ENCODE data around the gene CARHSP1.
"Not testable (repeated sequence)": the region's sequence is repeated elsewhere in the genome, so short reads cannot be mapped to it uniquely, and the experiment has no call there.

Gene CARHSP1

DNA sequence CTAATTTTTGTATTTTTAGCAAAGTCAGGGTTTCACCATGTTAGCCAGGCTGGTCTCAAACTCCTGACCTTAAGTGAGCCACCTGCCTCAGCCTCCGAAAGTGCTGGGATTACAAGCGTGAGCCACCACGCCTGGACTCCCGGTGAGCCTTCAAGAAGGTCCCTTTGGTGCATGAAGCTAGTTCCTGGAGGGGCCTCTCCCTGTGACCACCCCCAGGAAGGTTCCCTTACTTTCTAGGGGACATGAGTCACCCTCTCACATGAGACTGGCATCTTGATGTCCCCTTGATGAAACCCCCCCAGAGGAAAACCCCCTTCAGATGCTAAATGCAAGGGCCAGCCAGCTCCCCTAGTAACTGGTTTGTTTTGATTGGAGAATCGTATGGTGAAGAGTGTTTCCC, 12.8 kb downstream of the CARHSP1 start:
- in situ Hi-C loops (cut with HindIII; ENCODE audit: low sequenced_read_pairs): no loop called here

DNA sequence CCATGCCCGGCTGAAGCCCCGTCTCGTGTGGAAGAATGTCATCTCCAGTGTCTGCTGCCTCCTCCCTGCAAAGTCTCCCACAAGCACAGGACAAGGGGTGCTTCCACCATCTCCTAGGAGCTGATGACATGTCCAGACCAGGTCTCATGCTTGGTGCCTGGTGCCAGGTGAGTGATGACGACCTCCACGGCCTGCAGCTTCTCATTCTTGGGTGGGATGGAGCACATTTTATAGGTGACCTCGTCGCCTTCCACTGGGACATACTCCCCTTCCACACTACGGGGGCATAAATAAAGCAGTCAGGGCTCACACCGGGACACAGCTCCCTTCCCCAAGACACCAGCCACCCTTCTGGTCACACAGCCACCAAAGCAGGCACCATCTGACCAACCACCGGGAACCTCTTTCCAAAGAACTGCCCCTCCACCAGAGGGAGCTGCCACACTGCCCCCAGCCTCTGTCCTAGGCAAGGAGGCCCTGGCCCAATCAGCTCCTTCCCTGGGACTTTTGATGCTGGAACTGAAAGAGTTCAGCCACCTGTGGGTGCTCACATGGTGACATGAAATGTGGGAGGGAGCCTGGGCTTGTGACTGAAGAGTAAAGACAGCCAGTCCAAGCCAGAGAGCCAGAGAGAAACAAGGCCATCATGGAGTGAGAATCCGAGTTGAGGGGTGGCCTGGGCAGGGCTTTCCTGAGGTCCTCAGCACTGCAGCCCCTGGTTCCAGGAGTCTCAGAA, 13.6 kb downstream of the CARHSP1 start:
- in situ Hi-C loops (cut with HindIII; ENCODE audit: low sequenced_read_pairs): no loop called here

DNA sequence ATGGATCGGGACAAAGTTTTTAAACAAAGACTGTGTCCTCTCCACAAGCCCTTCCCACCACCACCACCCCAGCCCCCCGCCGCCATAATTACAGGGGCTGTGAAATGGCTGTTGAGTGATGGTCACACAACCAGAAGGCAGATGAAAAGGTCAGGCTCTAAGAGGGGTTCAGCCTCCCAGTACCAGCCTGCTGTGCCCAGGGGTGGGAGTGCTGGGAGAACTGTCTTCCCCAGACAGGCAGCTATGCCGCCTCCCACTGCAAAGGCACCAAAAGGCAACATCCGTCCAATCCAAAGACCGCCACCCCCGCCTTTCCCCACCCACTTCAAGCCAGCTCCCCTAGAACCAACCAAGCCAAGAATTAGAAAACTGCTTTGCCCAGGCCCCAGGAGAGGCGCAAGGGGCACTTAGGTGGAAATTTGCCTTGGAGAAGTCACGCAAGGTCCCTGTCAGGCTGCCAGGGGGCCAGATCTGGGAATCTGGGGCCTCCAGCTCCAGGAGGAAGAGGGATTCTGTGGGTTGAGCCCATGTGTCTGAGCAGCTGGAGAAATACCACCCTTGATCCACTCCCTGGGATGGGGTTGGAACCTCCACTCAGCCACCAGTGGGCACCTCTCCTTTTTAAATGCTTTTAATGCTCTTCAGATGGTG, 14.4 kb downstream of the CARHSP1 start:
- in situ Hi-C loops (cut with HindIII; ENCODE audit: low sequenced_read_pairs): no loop called here

DNA sequence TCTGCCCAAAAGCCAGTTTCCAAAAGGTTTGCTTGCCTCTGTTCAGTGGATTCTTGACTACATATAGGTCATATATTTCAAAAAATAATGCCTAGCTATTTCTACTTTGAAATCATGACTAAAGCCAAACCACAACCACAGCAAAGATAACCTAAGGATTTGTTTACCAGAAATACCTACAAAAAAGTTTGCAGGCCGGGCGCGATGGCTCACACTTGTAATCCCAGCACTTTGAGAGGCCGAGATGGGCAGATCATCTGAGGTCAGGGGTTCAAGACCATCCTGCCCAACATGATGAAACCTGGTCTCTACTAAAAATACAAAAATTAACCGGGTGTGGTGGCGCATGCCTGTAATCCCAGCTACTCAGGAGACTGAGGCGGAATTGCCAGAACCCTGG, 15.2 kb downstream of the CARHSP1 start:
- in situ Hi-C loops (cut with HindIII; ENCODE audit: low sequenced_read_pairs): no loop called here

DNA sequence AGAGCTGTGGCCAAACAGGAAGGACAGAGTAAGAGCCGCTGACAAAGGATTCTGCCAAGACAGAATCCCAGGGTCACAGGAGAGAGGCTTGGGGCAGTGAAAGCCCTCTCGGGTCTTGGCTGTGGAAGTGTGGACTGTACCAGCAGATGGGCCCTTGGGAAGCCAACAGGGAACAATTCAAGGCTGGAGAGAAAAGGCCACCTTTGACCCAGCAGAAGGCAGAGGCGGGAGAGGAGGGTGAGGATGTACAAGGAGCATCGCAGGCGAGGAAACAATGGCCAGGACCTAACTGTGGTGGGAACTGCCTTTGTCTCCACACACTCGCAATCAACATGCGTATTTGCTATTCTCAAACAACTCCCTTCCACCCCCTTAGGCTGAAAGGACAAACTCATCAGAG, 15.7 kb downstream of the CARHSP1 start:
- in situ Hi-C loops (cut with HindIII; ENCODE audit: low sequenced_read_pairs): no loop called here

DNA sequence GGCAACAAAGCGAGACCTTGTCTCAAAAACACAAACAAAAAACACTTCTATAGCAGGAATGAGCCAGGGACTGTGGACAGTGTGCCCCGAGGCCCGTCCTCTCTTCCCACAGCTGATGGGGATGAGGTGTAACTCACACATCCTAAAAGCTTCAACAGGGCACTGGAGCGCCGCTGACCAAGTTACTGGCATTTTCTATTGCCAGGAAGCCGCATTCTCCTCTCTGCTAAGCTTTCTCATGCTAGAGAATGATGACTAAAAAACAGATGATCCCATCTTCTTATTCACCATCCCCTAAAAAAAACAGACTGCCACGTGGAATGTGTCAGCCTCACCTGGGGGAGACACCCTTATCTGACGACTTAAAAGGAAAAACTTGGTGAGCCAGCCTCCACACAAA, 16.3 kb downstream of the CARHSP1 start:
- in situ Hi-C loops (cut with HindIII; ENCODE audit: low sequenced_read_pairs): no loop called here

DNA sequence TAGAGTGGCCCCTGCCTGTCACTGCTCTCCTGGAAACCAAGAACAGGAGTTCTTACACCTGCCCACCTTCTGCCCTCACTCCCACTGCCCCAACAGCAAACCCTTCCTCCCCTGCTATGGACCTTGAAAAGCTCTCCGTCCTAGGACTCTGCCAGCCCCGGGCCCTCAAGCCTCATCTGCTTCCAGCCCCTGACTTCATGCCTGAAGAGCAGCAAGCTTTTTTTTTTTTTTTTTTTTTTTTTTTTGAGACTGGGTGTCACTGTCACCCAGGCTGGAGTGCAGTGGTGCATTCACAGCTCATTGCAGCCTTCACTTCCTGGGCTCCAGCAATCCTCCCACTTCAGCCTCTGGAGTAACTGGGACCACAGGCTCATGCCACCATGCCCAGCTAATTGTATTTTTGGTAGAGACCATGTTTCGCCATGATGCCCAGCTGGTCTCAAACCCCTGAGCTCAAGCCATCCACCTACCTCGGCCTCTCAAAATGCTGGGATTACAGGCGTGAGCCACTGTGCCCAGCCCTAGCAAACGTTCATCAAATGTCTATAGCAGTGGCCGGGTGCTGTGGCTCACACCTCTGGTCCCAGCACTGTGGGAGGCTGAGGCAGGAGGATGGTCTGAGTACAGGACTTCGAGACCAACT, 16.9 kb downstream of the CARHSP1 start:
- in situ Hi-C loops (cut with HindIII; ENCODE audit: low sequenced_read_pairs): no loop called here

DNA sequence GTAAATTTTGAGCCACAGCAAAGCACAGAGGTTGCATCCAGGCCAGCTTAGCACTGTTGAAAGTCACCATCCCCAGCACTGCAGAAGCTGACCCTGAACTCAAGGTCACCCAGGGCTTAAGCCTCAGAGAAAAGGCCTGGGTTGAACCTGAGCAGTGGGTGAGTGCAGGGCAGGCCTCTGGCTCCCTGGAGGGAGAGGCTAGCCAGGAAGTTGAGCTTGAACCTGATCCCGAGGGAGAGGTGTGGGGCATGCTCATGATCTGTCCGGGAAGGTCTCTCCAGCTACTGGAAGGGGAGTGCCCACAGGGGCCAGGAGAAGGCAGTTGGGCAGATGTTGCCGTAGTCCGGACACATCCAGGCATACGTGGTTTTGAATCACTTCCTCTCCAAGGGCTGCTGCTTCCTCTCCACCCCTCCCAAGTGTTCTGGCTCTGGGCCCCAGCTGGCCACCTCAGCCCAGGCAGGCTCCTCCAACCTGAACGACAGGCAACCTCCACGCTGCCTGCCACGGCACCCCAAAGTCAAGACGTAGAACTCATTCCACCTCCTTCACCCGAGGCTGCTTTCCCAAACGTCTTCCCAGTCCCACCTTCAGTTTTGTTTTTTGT, 18.4 kb downstream of the CARHSP1 start:
- in situ Hi-C loops (cut with HindIII; ENCODE audit: low sequenced_read_pairs): no loop called here

DNA sequence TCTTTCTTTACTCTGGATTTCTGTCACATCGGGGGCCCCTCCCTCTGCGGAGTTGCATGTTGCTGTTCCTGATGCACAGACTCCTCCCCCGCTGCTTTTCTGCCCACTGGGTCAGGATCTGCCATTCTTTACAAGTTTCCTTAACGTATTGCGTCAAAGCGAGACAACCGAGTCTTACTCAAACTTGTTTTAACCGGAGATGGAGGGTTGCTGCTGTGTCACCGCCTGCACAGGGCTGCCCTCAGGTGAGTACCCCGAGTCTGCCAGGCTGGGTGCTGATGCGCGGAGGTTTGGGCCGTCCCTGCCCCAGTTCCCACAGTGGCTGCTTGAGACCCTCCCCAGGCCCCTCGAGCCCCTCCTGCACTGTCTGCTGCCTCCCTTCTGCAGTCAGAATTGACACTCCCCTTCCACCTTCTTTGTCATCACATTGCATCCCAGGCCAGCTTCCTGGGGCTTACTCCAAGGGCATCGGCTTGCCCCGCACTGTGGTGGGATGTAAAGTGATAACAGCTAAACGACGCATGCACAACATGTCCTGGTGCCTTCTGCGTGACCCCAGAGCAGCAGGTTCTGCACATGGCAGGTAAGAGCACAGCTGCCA, 19.3 kb downstream of the CARHSP1 start:
- in situ Hi-C loops (cut with HindIII; ENCODE audit: low sequenced_read_pairs): no loop called here

DNA sequence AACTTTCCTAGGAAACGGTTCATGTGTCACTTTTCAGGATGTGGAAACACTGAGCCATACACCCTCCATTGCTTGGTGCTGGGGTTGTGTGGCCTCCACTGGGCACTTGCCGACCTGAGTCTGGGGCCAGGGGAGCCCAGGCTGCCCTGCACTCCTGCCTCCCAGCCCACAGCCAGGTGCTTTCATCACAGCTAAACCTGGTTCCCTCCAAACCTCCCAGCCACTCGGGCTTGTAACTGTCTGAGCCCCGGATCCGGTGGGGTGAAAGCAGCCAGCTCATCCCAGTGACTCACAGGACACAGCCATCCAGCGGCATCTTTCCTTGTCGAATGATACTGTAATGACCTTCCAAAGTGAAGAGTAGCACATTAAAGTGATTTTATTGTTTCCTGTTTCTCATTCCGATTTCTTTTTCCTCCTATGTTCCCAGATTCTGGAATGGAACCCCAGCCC, 19.8 kb downstream of the CARHSP1 start:
- in situ Hi-C loops (cut with HindIII; ENCODE audit: low sequenced_read_pairs): no loop called here

DNA sequence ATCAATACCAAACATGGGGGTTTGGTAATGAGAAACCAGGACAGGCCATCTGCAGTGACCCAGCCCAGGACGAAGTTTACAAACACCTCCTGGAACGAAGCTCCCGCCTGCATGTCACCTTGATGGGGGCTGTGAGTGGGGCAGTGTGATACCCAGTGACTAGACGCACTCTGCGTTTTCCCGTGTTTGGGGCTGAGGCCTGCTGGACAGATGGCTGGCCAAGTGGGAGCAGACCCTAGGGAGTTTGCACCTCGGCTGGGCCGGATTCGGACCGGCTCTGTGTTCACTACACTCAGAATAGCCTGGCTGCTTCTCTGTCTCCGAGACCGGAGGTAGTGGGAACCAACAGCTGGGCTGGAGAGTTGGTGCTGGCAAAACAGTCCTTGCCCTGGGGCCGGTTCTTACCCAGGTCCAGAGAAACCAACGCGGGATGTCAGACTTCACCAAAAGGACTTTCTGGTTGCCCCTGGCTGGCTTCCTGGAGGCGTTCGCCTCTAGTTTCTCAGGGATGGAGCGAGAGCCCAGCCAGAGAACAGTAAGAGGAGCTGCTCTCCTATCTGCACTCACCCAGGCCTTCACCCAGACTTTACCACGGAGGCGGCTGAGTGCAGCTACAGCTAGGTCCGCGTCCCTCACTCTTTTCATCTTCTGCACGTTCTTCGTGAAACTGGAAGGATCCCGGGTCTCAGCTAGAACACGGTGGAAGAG, 20.4 kb downstream of the CARHSP1 start:
- in situ Hi-C loops (cut with HindIII; ENCODE audit: low sequenced_read_pairs): no loop called here

DNA sequence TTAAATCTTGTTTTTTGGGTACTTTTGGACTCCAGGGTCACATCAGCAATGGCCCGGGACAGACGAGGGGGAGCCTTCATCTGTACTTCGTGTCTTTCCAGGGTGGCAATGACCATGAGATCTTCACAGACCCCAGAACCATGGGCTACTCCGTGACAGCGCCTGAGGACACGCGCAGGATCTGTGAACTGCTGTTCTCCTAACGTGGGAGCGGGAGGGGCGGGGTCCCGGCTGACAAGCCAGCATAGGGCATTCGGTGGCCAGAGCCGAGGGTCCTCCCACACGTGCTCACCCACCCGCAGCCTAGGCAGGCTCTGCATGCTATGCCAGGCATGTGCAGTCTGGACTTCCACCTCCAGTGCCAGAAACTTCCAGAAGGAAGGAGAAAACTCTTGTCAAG, 21.2 kb downstream of the CARHSP1 start:
- in situ Hi-C loops (cut with HindIII; ENCODE audit: low sequenced_read_pairs): no loop called here

DNA sequence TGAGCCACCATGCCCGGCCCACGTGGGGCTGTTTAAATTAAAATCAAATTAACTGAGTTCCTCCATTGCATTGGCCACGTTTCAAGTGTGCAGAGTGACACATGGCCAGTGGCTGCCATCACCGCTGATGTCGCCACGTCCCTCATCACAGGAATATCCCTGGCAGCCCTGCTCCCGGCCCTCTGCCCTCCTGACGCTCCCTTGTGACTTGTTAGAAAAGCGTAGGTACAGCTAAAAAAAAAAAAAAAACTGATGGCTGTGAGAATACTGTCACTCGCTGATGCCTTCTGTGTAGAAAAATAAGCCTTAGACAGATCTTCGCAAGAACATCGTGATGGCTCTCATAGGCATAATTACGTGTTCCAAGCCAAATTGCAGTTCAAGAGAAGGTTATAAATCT, 21.7 kb downstream of the CARHSP1 start:
- in situ Hi-C loops (cut with HindIII; ENCODE audit: low sequenced_read_pairs): no loop called here

DNA sequence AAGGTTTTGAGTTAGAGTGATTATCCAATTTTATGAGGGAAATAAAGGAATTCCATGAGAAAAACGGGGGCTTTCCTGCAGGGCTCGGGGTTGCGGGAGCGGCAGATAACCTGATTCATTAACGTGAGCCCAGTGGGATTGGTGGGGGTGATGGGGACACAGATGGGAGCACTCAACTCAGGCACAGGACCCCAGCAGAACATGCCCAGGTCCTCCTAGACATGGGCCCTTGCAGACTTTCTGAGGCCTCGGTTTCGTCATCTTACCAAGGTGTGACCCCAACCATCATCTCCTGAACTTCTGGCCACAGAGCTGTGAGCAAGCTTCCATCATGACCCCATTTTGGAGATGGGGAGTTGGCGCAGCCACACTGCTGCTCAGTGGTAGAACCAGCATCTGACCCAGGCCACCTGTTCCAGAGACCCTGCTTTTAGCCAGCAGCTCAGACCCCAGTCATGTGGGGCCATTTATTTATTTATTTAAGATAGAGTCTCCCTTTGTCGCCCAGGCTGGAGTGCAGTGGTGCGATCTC, 22.3 kb downstream of the CARHSP1 start:
- in situ Hi-C loops (cut with HindIII; ENCODE audit: low sequenced_read_pairs): no loop called here

DNA sequence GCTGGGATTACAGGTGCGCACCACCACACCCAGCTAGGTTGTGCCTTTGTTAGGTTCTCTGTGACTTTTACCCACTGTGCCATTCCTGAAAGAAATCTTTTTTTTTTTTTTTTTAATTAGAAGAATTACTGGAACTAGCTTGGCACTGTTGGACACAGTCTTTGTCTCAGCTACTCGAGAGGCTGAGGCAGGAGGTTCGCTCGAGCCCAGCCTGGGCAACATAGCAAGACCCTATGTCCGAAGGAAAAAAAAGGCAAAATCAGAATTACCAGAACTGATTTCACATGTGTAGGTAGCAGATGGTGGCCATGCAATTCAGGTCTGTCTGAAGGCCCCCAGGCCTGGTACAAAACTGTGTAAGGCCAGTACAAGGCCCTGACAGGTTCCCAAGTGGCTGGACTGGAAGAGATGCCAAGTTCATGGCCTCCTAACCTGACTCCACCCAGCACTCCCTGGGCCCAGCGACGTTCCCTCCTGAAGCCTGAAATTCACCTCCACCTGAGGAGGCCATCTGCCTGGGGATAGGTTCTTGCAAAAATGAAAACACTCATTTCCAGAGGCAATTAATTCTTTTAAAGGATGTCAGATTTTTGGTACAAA, 23.0 kb downstream of the CARHSP1 start:
- in situ Hi-C loops (cut with HindIII; ENCODE audit: low sequenced_read_pairs): no loop called here

DNA sequence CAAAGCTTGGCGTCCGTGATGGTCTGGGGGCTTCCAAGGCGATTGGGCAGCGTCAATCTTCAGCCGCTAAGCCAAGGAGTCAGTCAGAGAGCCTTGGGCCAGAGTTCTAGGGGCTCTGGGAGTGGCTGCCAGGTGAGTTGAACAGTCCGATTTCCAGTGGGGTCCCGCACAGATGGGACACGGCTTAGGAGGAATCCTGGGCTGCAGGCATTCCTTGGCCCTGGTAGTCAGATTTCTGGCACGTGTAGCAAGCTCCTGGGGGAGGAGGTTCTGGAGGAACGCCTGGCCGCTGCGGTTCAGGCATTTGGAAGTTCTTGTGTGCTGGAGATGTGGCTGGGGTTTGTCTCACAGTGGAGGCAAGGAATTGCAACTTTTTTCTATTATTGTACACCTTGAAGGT, 25.5 kb downstream of the CARHSP1 start:
- in situ Hi-C loops (cut with HindIII; ENCODE audit: low sequenced_read_pairs): not testable (repeated sequence)

DNA sequence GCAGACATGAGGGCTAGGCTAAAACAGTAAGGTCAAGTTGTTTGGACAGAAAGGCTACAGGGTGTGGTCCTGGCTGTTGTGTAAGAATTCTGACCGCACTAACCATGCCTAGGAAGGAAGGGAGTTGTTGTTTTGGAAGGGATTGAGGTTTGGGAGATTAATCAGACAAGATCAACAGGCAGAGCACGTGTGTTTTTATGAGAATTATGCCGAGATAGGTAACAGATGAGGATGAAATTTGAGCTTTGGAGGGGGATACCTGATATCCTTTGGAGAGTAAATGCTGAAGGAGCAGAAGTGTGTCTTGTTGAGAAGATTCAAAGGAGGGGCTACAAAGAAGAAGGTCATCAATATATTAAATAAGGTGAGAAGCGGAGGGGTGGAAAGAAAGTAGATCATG, 26.8 kb downstream of the CARHSP1 start:
- in situ Hi-C loops (cut with HindIII; ENCODE audit: low sequenced_read_pairs): not testable (repeated sequence)

DNA sequence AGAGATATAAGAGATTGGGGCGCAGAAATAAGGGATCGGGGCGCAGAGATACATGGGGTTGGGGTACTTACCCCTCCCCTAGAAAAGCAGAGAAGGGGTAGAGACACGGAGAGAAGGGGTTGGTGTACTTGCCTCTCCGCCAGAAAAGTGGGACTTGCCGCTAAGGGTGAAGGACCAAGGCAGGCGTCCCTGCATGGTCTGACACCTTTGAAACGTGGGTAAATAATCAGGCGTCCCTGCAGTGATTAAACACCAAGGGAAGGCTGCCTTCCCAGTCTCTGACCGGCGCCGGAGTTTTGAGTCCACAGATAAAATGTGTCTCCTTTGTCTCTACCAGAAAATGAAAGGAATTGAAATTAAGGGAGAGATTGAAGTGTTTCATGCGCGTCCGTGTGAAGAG, 31.2 kb downstream of the CARHSP1 start:
- in situ Hi-C loops (cut with HindIII; ENCODE audit: low sequenced_read_pairs): not testable (repeated sequence)

DNA sequence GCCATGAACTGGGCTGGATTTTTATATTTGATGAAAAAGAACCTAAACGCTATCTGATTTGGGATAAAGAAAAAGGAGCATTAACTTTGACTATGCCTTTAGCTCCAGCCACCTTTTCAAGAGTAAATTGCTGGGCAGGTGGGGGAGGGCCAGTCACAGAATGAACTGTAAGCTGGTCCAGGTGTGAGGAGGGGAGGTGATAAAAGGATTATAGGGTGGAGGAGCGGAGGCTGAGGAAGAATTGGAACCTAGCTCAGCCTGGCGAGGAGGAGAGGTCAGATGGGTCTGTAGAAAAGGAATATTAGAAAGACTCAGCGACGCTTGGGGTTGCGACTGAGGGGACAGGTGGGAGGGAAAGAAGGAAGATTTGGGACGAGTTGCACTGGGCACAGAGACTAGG, 32.0 kb downstream of the CARHSP1 start:
- in situ Hi-C loops (cut with HindIII; ENCODE audit: low sequenced_read_pairs): not testable (repeated sequence)

DNA sequence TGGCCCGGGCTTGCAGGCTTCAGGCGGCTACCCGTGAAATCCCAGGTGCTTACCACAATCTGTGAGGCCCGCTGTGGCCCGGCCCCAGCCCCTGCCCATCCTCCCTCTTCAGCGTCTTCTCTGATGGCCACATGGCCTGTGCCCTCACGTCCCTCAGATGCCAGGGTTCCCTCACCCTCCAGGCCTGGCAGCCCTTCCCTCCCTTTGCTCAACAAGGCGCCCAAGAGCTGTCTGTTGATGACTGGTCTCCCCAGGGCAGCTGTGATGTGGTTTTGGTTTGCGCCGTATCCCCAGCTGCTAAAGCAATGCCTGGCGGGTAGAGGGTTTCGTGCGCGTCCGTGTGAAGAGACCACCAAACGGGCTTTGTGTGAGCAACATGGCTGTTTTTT, 36.1 kb downstream of the CARHSP1 start:
- in situ Hi-C loops (cut with HindIII; ENCODE audit: low sequenced_read_pairs): no loop called here
